K562 (cell line): ENCODE data around the gene SMIM22. TPM values are rescaled to one million over a fixed set of nuclear protein-coding genes. Genes with fewer than 3 reads are reported as not detected.

Experiments used
- ATAC-seq: fragments of 200-7000 bp; cut with Tn5 transposase; 3 replicates; pipeline ENCODE4 v1.9.1; 2020; ENCODE audit warnings: moderate library complexity
- BruUV-seq: library from RNA; stranded (reverse); fragments of 400-500 nt; replicated peaks from 2 replicates; lab custom pipeline; 2021; lab: Mats Ljungman, UMichigan
- CTCF ChIA-PET: fragments of 300-600 bp; formaldehyde crosslinking; extraction: SDS; loops from one replicate; lab custom pipeline; 2021; ENCODE audit warnings: low intra/inter-chr PET ratio; lab: Yijun Ruan, JAX
- POLR2A ChIA-PET: fragments of 300-600, 350-650 bp; sonication (Branson Sonifier 250); formaldehyde crosslinking; extraction: SDS; loops from one replicate; lab custom pipeline; 2021; ENCODE audit warnings: antibody characterized with exemption, inconsistent platforms; lab: Yijun Ruan, JAX
- DNase-seq, 4 experiments: peaks; one replicate each; pipeline versions ENCODE4 v3.0.0 to v3.0.0-alpha.2; 2011 to 2018; ENCODE audit warnings: low spot score in 3 of 4, mixed read lengths in 3 of 4; ENCODE audit errors: extremely low read depth in 1 of 4
- FAIRE-seq: peaks from 2 replicates; lab custom pipeline; 2011; peaks lifted over from hg19 to GRCh38; lab: Jason Lieb, UNC
- H2AFZ ChIP-seq: 2 replicates; pipeline ENCODE4 v1.6.0; 2011; ENCODE audit warnings: low read depth, low read length, control low read depth, inconsistent platforms
- H3K27ac ChIP-seq: fragments of 200-600 bp; 3 replicates; pipeline ENCODE4 v1.8.0; 2011; ENCODE audit warnings: low read depth, mild to moderate bottlenecking, control low read depth, inconsistent platforms, low read length, moderate library complexity, mixed read lengths; ENCODE audit errors: extremely low read depth
- H3K27me3 ChIP-seq, 2 experiments: fragments of 300-600 bp in 1 of 2; 2 replicates in 1 of 2; 3 replicates in 1 of 2; pipeline versions ENCODE4 v1.6.0 to v1.8.0; 2011; ENCODE audit warnings: inconsistent platforms in 2 of 2, low read length in 2 of 2, mild to moderate bottlenecking in 1 of 2, mixed read lengths in 1 of 2, moderate library complexity in 1 of 2; ENCODE audit not compliant: control insufficient read depth in 2 of 2, insufficient read depth in 2 of 2
- H3K36me3 ChIP-seq: fragments of 300-600 bp; 3 replicates; pipeline ENCODE4 v1.8.0; 2011; ENCODE audit warnings: mild to moderate bottlenecking, low read length, inconsistent platforms; ENCODE audit not compliant: control insufficient read depth, insufficient read depth
- H3K4me1 ChIP-seq, 2 experiments: fragments of 200-600 bp in 1 of 2; replicated peaks in 1 of 2; 2 replicates in 1 of 2; 3 replicates in 1 of 2; pipeline versions ENCODE4 v1.5.1 to v1.8.0; 2011; ENCODE audit warnings: inconsistent platforms in 2 of 2, low read length in 2 of 2, mild to moderate bottlenecking in 1 of 2, mixed read lengths in 1 of 2, moderate library complexity in 1 of 2; ENCODE audit not compliant: control insufficient read depth in 2 of 2, insufficient read depth in 2 of 2
- H3K4me2 ChIP-seq: 2 replicates; pipeline ENCODE4 v1.6.1; 2011; ENCODE audit warnings: low read length, control low read depth, inconsistent platforms, mixed read lengths; ENCODE audit not compliant: insufficient read depth
- H3K4me3 ChIP-seq: fragments of 200-600 bp; sonication (generic), shearing (Covaris generic); 2 replicates; pipeline ENCODE4 v1.5.1; 2016; ENCODE audit warnings: control low read depth, inconsistent platforms
- H3K79me2 ChIP-seq: fragments of 200-600 bp; 3 replicates; pipeline ENCODE4 v1.8.0; 2011; ENCODE audit warnings: low read length, inconsistent platforms; ENCODE audit not compliant: control insufficient read depth, insufficient read depth
- H3K9ac ChIP-seq, 2 experiments: 2 replicates each; pipeline versions ENCODE4 v1.6.0 to v1.6.1; 2011; ENCODE audit warnings: low read depth in 2 of 2, low read length in 2 of 2, control low read depth in 1 of 2, inconsistent platforms in 1 of 2, mild to moderate bottlenecking in 1 of 2, mixed read lengths in 1 of 2; ENCODE audit not compliant: insufficient read depth in 1 of 2
- H3K9me1 ChIP-seq: one replicate; pipeline ENCODE4 v1.6.0; 2011; ENCODE audit warnings: inconsistent platforms, mild to moderate bottlenecking, low read length, moderate library complexity; ENCODE audit not compliant: control insufficient read depth, insufficient read depth
- H3K9me3 ChIP-seq: replicated peaks from 2 replicates; pipeline ENCODE4 v1.5.1; 2011; ENCODE audit warnings: low read depth, low read length, inconsistent platforms; ENCODE audit not compliant: control insufficient read depth, insufficient read depth
- H4K20me1 ChIP-seq: replicated peaks from 2 replicates; pipeline ENCODE4 v1.6.1; 2011; ENCODE audit warnings: low read length, inconsistent platforms, mixed read lengths; ENCODE audit not compliant: control insufficient read depth, insufficient read depth
- BMI1 ChIP-seq: fragments of 150-350 bp; IDR thresholded peaks from 2 replicates; pipeline ENCODE4 v1.6.1; 2014; ENCODE audit warnings: low read length
- NCOA2 ChIP-seq, 2 experiments: fragments of 450-650 bp; IDR thresholded peaks; 2 replicates each; pipeline ENCODE4 v1.6.1; 2018; ENCODE audit warnings: mild to moderate bottlenecking in 2 of 2, moderate library complexity in 1 of 2; ENCODE audit not compliant: partially characterized antibody in 2 of 2
- NELFE ChIP-seq: IDR thresholded peaks from 2 replicates; pipeline ENCODE4 v1.6.1; 2011; ENCODE audit warnings: mild to moderate bottlenecking; ENCODE audit not compliant: insufficient read depth, insufficient read length
- NFIX ChIP-seq: fragments of 250-450 bp; sonication (Bioruptor Pico); IDR thresholded peaks from 2 replicates; pipeline ENCODE4 v1.4.0; 2020; ENCODE audit warnings: low read depth, mild to moderate bottlenecking, moderate library complexity
- PHF8 ChIP-seq: fragments of 200-600 bp; sonication (generic); IDR thresholded peaks from 2 replicates; pipeline ENCODE4 v1.6.1; 2012; ENCODE audit warnings: mixed run types, mild to moderate bottlenecking, inconsistent platforms, low read length, moderate library complexity, borderline replicate concordance
- PYGO2 ChIP-seq: fragments of 450-650 bp; IDR thresholded peaks from 2 replicates; pipeline ENCODE4 v1.6.1; 2016; ENCODE audit warnings: mild to moderate bottlenecking, missing genetic modification characterization, moderate library complexity, missing compliant biosample characterization
- RAD21 ChIP-seq, 2 experiments: fragments of 250-450 bp in 1 of 2; fragments of 450-650 bp in 1 of 2; sonication (Bioruptor Pico) in 1 of 2; formaldehyde crosslinking in 1 of 2; IDR thresholded peaks in 1 of 2; conservative IDR thresholded peaks in 1 of 2; 2 replicates each; pipeline versions ENCODE4 v1.4.0 to v1.8.0; 2020 to 2022; ENCODE audit warnings: mild to moderate bottlenecking in 2 of 2, moderate library complexity in 1 of 2
- SMAD4 ChIP-seq: fragments of 250-450 bp; sonication (Bioruptor Pico); conservative IDR thresholded peaks from 2 replicates; pipeline ENCODE4 v1.8.0; 2021; ENCODE audit warnings: inconsistent platforms, mild to moderate bottlenecking, moderate library complexity
- U2AF2 ChIP-seq: fragments of 200-400 bp; formaldehyde crosslinking; optimal IDR thresholded peaks from 2 replicates; pipeline ENCODE3; 2017; ENCODE audit warnings: low read depth, mild to moderate bottlenecking, low read length
- YBX1 ChIP-seq: fragments of 450-650 bp; IDR thresholded peaks from 2 replicates; pipeline ENCODE4 v1.7.1; 2016; ENCODE audit warnings: mild to moderate bottlenecking
- ZBTB17 ChIP-seq: fragments of 450-650 bp; formaldehyde crosslinking; IDR thresholded peaks from 2 replicates; pipeline ENCODE4 v1.4.0; 2020; ENCODE audit warnings: mild to moderate bottlenecking
- ZNF384 ChIP-seq: IDR thresholded peaks from 2 replicates; pipeline ENCODE4 v1.6.1; 2012; ENCODE audit warnings: low read depth, low read length, improper control_type of control experiment
- ZNF766 ChIP-seq: fragments of 200-800 bp; sonication (Bioruptor generic); conservative IDR thresholded peaks from 2 replicates; pipeline ENCODE4 v1.6.1; 2016; ENCODE audit warnings: missing genetic modification characterization, missing compliant biosample characterization
- WGBS: fragments of 100-300 bp; shearing (Covaris generic); methylation state at CpG from one replicate; pipeline ENCODE4 v1.1.6; 2016; ENCODE audit warnings: low coverage, mixed read lengths; ENCODE audit not compliant: insufficient coverage; ENCODE audit errors: missing lambda C conversion rate; 5-methylcytosine and 5-hydroxymethylcytosine counted together
- in situ Hi-C: fragments of 300-500 bp; cut with MboI; formaldehyde crosslinking; loops from 4 replicates; pipeline ENCODE4 v1.15.0; 2018; ENCODE audit warnings: inconsistent platforms, mixed read lengths
- intact Hi-C: fragments of 100-400 bp; cut with micrococcal nuclease; formaldehyde crosslinking; loops from 2 replicates; pipeline ENCODE4 v1.14.2; 2022
- polyA plus RNA-seq, 8 experiments: library from polyadenylated mRNA; depleted of rRNA in 4 of 8; stranded (reverse) in 5 of 8; unstranded in 3 of 8; fragments of >200 nt; fragmentation: Nextera tagmentation in 2 of 8; fragmentation: Illumina TruSeq in 1 of 8; extraction: Ambion mirVana in 2 of 8; extraction: Trizol in 1 of 8; gene quantifications; 2 replicates each; pipeline versions ENCODE4 v1.2.1 to v1.2.3, GENCODE V29; 2011 to 2014; ENCODE audit warnings: inconsistent platforms in 1 of 8, missing spikeins in 1 of 8
- total RNA-seq, 7 experiments: library from RNA; depleted of rRNA in 6 of 7; stranded (reverse); fragments of >200 nt in 6 of 7; fragmentation: Illumina TruSeq in 2 of 7; extraction: Trizol in 2 of 7; gene quantifications; 2 replicates each; pipeline versions ENCODE4 v1.2.1 to v1.2.3, GENCODE V29; 2011 to 2021; ENCODE audit warnings: low replicate concordance in 1 of 7
- TF ChIP-seq, protein P1 (sequence below): sonication (generic); formaldehyde crosslinking; IDR thresholded peaks from 2 replicates; pipeline ENCODE4 v1.9.0; 2022; ENCODE audit warnings: mild to moderate bottlenecking, missing genetic modification reagents

The SMIM22 gene
- total and polyA plus RNA-seq, 9 of the 15 experiments (the other 6 are each of a cell fraction or from before 2014, with no cell fraction given), result not detected

GRCh38 chr16:4831616-4832015, 36.4 kb downstream of the SMIM22 start:
- no TSS peak for BruUV-seq
- H3K9ac ChIP-seq, result no peak overlapping the region
- H3K27me3 ChIP-seq, result no peaks in the 10 kb centered on the region
- no peak overlapping the region for H2AFZ ChIP-seq
- peaks cover 8% of the 10 kb centered on the region for H4K20me1 ChIP-seq
- no peak for FAIRE-seq
- peaks cover 90% of the 10 kb centered on the region for H3K36me3 ChIP-seq
- no peak overlapping the region for H3K4me2 ChIP-seq
- H3K27ac ChIP-seq, result no peak overlapping the region
- H3K9me3 ChIP-seq, result no peaks in the 10 kb centered on the region
- 91% methylated on average over 8 of the region's 8 CpGs for WGBS
- CTCF ChIA-PET, result no interaction called here
- H3K79me2 ChIP-seq, result peaks cover 27% of the 10 kb centered on the region
- POLR2A ChIA-PET, result no interaction called here
- no peak for ATAC-seq
- TF ChIP-seq SMAD4, result no peak
- intact Hi-C loops, result no loop called here
- no peak for DNase-seq
- H3K4me3 ChIP-seq, result no peak overlapping the region
- in situ Hi-C loops, result no loop called here
- H3K9me1 ChIP-seq, result no peaks in the 10 kb centered on the region
- H3K4me1 ChIP-seq, result peaks cover 7 to 11% of the 10 kb centered on the region in 2 experiments; a peak in 4 of 5 replicates

DNA sequence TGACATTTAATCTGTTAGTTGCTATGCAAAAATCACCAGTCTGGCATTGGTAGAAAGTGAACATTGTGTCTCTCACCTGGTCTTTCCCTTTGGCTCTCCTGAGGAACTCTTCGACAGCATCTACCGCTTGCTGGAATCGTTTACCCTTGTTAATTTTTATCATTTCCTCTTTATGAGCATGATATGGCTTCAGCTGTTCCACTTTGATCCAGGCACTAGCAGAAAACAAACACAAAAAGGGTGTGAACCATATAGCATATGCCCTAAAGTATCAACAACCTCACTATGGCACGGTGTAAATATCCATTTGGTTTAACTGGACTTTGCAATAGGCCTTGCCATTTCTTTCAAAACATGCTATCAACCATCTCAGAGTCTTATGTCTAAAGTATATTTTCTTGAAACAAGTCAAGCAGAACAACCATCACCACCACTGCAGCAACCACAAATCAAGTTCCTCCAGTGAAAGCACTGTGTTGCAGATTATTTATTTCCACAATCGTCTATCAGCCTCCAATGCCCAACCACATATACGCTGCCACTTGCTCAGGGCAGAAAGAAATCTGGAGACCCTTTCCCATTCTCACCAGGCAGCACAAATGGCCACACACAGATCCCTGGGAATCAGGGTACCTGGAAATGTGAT, 37.7 kb downstream of the SMIM22 start:
- POLR2A ChIA-PET, result no interaction called here
- Histone ChIP-seq H3K4me3 (no peak overlapping the region), H3K27me3 (no peaks in the 10 kb centered on the region), H3K79me2 (peaks cover 27% of the 10 kb centered on the region), H3K9me1 (no peaks in the 10 kb centered on the region), H4K20me1 (peaks cover 8% of the 10 kb centered on the region), H3K4me1 (peaks cover 7 to 11% of the 10 kb centered on the region in 2 experiments; a peak in 4 of 5 replicates), H3K27ac (no peak overlapping the region), H3K9ac (no peak overlapping the region), H3K4me2 (no peak overlapping the region), H2AFZ (no peak overlapping the region), H3K9me3 (no peaks in the 10 kb centered on the region), H3K36me3 (peaks cover 88% of the 10 kb centered on the region)
- in situ Hi-C loops, result no loop called here
- TF ChIP-seq RAD21 (CRISPR knock-in tag; conservative IDR thresholded peaks at IDR 0.05 in 1 of 2, IDR thresholded peaks at IDR 0.05 in 1 of 2), result no peak
- TF ChIP-seq NFIX (CRISPR knock-in tag), result no peak
- TF ChIP-seq PHF8, result no peak
- TF ChIP-seq, protein P1, sequence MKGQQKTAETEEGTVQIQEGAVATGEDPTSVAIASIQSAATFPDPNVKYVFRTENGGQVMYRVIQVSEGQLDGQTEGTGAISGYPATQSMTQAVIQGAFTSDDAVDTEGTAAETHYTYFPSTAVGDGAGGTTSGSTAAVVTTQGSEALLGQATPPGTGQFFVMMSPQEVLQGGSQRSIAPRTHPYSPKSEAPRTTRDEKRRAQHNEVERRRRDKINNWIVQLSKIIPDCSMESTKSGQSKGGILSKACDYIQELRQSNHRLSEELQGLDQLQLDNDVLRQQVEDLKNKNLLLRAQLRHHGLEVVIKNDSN, result no peak
- no peak for TF ChIP-seq BMI1
- TF ChIP-seq NELFE, result no peak
- no peak for TF ChIP-seq NCOA2 (IDR thresholded peaks at IDR 0.05; ENCODE audit: partially characterized antibody in 2 of 2)
- no peak for TF ChIP-seq ZBTB17 (CRISPR knock-in tag)
- no peak for TF ChIP-seq ZNF384
- no peak for TF ChIP-seq YBX1
- TF ChIP-seq ZNF766 (CRISPR knock-in tag), result no peak
- no peak for TF ChIP-seq PYGO2 (tag)
- TF ChIP-seq U2AF2, result no peak
- ATAC-seq (no peak), FAIRE-seq (no peak), DNase-seq (no peak)
- 90% methylated on average over 6 of the region's 6 CpGs for WGBS
- BruUV-seq, result no TSS peak
- CTCF ChIA-PET, result no interaction called here
- intact Hi-C loops, result no loop called here
